Measurements from ENCODE around the gene GIGYF2.

The GIGYF2 gene

DNA sequence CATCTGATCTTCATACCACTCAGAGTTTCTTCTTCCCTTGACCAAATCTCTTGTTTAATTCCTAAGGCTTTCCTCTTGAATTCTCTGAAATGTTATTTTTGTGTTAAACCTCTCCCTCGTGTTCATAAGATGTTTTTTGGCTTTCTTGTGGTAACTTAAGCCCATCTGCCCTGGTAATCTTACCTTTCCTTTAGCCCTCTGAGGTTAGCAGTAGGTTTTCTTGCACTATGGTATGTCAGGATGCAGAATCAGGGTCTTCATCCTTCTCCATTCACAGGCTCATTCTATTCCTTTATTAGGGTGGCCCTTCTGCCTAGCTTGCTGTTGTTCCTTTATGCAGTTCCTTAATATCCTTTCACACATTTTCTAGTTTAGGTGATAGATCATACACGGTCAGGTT lies 24.1 kb downstream of the GIGYF2 start:
- Histone ChIP-seq H3K27me3 (ENCODE audit: insufficient read depth, poor library complexity, severe bottlenecking) (no peaks in the 10 kb centered on the region), H3K27ac (replicated peaks) (peak overlapping the region; percentile 30), H3K4me3 (replicated peaks; ENCODE audit: insufficient read depth, low read length) (no peak overlapping the region)
- DNase-seq (ENCODE audit: low read depth in 1 of 2, low spot score in 1 of 2): no peak
- TF ChIP-seq SPI1 (IDR thresholded peaks at IDR 0.05; ENCODE audit: borderline replicate concordance, low read depth) (no peak), POLR2AphosphoS5 (IDR thresholded peaks at IDR 0.05; ENCODE audit: low read depth) (no peak), GABPA (IDR thresholded peaks at IDR 0.05; ENCODE audit: low read depth) (no peak)
- TF ChIP-seq, protein P1, sequence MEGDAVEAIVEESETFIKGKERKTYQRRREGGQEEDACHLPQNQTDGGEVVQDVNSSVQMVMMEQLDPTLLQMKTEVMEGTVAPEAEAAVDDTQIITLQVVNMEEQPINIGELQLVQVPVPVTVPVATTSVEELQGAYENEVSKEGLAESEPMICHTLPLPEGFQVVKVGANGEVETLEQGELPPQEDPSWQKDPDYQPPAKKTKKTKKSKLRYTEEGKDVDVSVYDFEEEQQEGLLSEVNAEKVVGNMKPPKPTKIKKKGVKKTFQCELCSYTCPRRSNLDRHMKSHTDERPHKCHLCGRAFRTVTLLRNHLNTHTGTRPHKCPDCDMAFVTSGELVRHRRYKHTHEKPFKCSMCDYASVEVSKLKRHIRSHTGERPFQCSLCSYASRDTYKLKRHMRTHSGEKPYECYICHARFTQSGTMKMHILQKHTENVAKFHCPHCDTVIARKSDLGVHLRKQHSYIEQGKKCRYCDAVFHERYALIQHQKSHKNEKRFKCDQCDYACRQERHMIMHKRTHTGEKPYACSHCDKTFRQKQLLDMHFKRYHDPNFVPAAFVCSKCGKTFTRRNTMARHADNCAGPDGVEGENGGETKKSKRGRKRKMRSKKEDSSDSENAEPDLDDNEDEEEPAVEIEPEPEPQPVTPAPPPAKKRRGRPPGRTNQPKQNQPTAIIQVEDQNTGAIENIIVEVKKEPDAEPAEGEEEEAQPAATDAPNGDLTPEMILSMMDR (IDR thresholded peaks at IDR 0.05; ENCODE audit: insufficient read depth, low read length): no peak
- TF ChIP-seq, protein P2, sequence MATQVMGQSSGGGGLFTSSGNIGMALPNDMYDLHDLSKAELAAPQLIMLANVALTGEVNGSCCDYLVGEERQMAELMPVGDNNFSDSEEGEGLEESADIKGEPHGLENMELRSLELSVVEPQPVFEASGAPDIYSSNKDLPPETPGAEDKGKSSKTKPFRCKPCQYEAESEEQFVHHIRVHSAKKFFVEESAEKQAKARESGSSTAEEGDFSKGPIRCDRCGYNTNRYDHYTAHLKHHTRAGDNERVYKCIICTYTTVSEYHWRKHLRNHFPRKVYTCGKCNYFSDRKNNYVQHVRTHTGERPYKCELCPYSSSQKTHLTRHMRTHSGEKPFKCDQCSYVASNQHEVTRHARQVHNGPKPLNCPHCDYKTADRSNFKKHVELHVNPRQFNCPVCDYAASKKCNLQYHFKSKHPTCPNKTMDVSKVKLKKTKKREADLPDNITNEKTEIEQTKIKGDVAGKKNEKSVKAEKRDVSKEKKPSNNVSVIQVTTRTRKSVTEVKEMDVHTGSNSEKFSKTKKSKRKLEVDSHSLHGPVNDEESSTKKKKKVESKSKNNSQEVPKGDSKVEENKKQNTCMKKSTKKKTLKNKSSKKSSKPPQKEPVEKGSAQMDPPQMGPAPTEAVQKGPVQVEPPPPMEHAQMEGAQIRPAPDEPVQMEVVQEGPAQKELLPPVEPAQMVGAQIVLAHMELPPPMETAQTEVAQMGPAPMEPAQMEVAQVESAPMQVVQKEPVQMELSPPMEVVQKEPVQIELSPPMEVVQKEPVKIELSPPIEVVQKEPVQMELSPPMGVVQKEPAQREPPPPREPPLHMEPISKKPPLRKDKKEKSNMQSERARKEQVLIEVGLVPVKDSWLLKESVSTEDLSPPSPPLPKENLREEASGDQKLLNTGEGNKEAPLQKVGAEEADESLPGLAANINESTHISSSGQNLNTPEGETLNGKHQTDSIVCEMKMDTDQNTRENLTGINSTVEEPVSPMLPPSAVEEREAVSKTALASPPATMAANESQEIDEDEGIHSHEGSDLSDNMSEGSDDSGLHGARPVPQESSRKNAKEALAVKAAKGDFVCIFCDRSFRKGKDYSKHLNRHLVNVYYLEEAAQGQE (IDR thresholded peaks at IDR 0.05; ENCODE audit: insufficient replicate concordance, low read depth): no peak

DNA sequence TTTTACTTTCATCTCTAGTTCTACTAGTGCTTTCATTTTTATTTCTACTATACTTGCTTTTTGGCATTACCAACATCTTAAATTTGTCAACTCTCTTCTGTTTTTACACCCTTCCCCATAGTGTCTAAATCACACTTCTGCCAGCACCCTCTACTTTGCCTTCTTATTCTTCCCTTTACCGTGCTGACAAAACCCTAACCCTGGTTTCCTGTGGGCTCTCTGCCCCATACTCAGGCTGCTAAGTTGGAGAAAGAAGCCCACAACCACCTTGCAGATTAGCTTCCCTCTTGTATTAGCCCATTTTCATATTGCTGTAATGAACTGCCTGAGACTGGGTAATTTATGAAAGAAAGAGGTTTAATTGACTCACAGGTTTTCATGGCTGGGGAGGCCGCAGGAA lies 24.8 kb downstream of the GIGYF2 start:
- TF ChIP-seq, protein P2 (IDR thresholded peaks at IDR 0.05; ENCODE audit: insufficient replicate concordance, low read depth): no peak
- TF ChIP-seq POLR2AphosphoS5 (IDR thresholded peaks at IDR 0.05; ENCODE audit: low read depth) (no peak), GABPA (IDR thresholded peaks at IDR 0.05; ENCODE audit: low read depth) (no peak), SPI1 (IDR thresholded peaks at IDR 0.05; ENCODE audit: borderline replicate concordance, low read depth) (no peak)
- TF ChIP-seq, protein P1 (IDR thresholded peaks at IDR 0.05; ENCODE audit: insufficient read depth, low read length): no peak
- peak in 1 of 2 experiments; percentile 63 for DNase-seq (ENCODE audit: low read depth in 1 of 2, low spot score in 1 of 2)
- H3K27ac ChIP-seq (replicated peaks): peak overlapping the region; percentile 30

DNA sequence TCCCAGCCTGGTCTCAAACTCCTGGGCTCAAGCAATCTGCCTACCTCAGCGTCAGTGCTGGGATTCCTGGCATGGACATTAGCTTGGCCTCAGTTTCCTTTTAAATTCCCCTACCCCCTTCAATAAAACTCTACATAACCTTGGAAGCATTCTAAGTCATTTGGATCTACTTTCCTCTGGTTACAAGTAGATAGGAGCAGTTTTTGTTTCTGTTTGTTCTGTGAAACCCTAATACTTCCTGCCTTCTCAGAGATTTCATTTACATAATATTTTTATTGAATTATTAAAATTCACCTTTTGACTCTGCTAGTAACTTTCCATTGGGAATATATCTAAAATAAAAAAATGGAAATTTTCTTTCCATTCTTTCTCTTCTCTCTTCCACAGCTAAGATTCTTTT lies 25.9 kb downstream of the GIGYF2 start:
- Histone ChIP-seq H3K4me3 (replicated peaks; ENCODE audit: insufficient read depth, low read length) (no peak overlapping the region), H3K27me3 (ENCODE audit: insufficient read depth, poor library complexity, severe bottlenecking) (no peaks in the 10 kb centered on the region), H3K27ac (replicated peaks) (no peak overlapping the region)
- DNase-seq (ENCODE audit: low read depth in 1 of 2, low spot score in 1 of 2): no peak
- TF ChIP-seq, protein P1 (IDR thresholded peaks at IDR 0.05; ENCODE audit: insufficient read depth, low read length): no peak
- TF ChIP-seq GABPA (IDR thresholded peaks at IDR 0.05; ENCODE audit: low read depth) (no peak), POLR2AphosphoS5 (IDR thresholded peaks at IDR 0.05; ENCODE audit: low read depth) (no peak), SPI1 (IDR thresholded peaks at IDR 0.05; ENCODE audit: borderline replicate concordance, low read depth) (no peak)
- TF ChIP-seq, protein P2 (IDR thresholded peaks at IDR 0.05; ENCODE audit: insufficient replicate concordance, low read depth): no peak

More for the DNA sequence above, 24.8 kb downstream of the GIGYF2 start:
- Histone ChIP-seq H3K4me3 (replicated peaks; ENCODE audit: insufficient read depth, low read length) (no peak overlapping the region), H3K27me3 (ENCODE audit: insufficient read depth, poor library complexity, severe bottlenecking) (no peaks in the 10 kb centered on the region)
